HEK293 (cell line): ENCODE data around the gene LANCL2.

Source experiments
- CTCF ChIA-PET: fragments of 350-600 bp; formaldehyde crosslinking; extraction: SDS; loops from one replicate; lab custom pipeline; 2021; ENCODE audit warnings: antibody characterized with exemption; lab: Yijun Ruan, JAX
- POLR2A ChIA-PET: fragments of 300-600 bp; formaldehyde crosslinking; extraction: SDS; loops from one replicate; lab custom pipeline; 2020; ENCODE audit warnings: antibody characterized with exemption, inconsistent platforms; lab: Yijun Ruan, JAX
- H3K27ac ChIP-seq: fragments of 200-500 bp; sonication (Bioruptor generic); 2 replicates; pipeline ENCODE4 v1.5.1; 2014; ENCODE audit warnings: low read depth, low read length, control low read depth, inconsistent platforms; ENCODE audit errors: extremely low read depth
- H3K36me3 ChIP-seq, 2 experiments: fragments of 200-500 bp in 1 of 2; sonication (Bioruptor generic) in 1 of 2; 1 replicate in 1 of 2; 2 replicates in 1 of 2; pipeline ENCODE4 v1.5.1; 2014 to 2017; ENCODE audit warnings: inconsistent platforms in 2 of 2, low read length in 2 of 2; ENCODE audit not compliant: control insufficient read depth in 2 of 2, insufficient read depth in 1 of 2
- H3K4me1 ChIP-seq: fragments of 200-500 bp; sonication (Bioruptor generic); 2 replicates; pipeline ENCODE4 v1.5.1; 2014; ENCODE audit warnings: mild to moderate bottlenecking, low read length, inconsistent platforms; ENCODE audit not compliant: control insufficient read depth, insufficient read depth
- H3K4me3 ChIP-seq: 2 replicates; pipeline ENCODE4 v1.5.1; 2011; ENCODE audit warnings: low read depth, mild to moderate bottlenecking, control low read depth, low read length, moderate library complexity
- H3K9me3 ChIP-seq: fragments of 200-500 bp; sonication (Bioruptor generic); 2 replicates; pipeline ENCODE4 v1.5.1; 2014; ENCODE audit warnings: low read depth, low read length, inconsistent platforms; ENCODE audit not compliant: control insufficient read depth, insufficient read depth
- CTCF ChIP-seq: fragments of 450-650 bp; formaldehyde crosslinking; IDR thresholded peaks from 2 replicates; pipeline ENCODE4 v1.5.1; 2016; ENCODE audit warnings: missing biosample characterization, missing genetic modification characterization
- GLI4 ChIP-seq: fragments of 450-650 bp; formaldehyde crosslinking; IDR thresholded peaks from 2 replicates; pipeline ENCODE4 v1.5.1; 2016; ENCODE audit warnings: missing biosample characterization, missing genetic modification characterization
- GLIS1 ChIP-seq: fragments of 450-650 bp; formaldehyde crosslinking; IDR thresholded peaks from 2 replicates; pipeline ENCODE4 v1.5.1; 2016; ENCODE audit warnings: missing biosample characterization, missing genetic modification characterization
- HOXC10 ChIP-seq: sonication (generic); formaldehyde crosslinking; IDR thresholded peaks from 2 replicates; pipeline ENCODE4 v1.8.1; 2023; ENCODE audit warnings: mild to moderate bottlenecking, missing genetic modification reagents
- IKZF3 ChIP-seq: fragments of 450-650 bp; IDR thresholded peaks from 2 replicates; pipeline ENCODE4 v1.5.0; 2018; ENCODE audit warnings: missing biosample characterization, mild to moderate bottlenecking, missing genetic modification characterization, moderate library complexity
- INSM2 ChIP-seq: fragments of 450-650 bp; formaldehyde crosslinking; IDR thresholded peaks from 2 replicates; pipeline ENCODE4 v1.5.1; 2016; ENCODE audit warnings: missing biosample characterization, missing genetic modification characterization
- TCF7L2 ChIP-seq: IDR thresholded peaks from 2 replicates; pipeline ENCODE4 v1.6.1; 2011; ENCODE audit warnings: low read depth, mild to moderate bottlenecking, inconsistent platforms, low read length, moderate library complexity, borderline replicate concordance
- ZNF211 ChIP-seq: fragments of 450-650 bp; formaldehyde crosslinking; IDR thresholded peaks from 2 replicates; pipeline ENCODE4 v1.5.1; 2016; ENCODE audit warnings: low read depth, missing biosample characterization, missing genetic modification characterization
- ZNF239 ChIP-seq: fragments of 450-650 bp; formaldehyde crosslinking; IDR thresholded peaks from 2 replicates; pipeline ENCODE4 v1.5.1; 2016; ENCODE audit warnings: missing biosample characterization, missing genetic modification characterization
- ZNF335 ChIP-seq: fragments of 450-650 bp; formaldehyde crosslinking; conservative IDR thresholded peaks from 2 replicates; pipeline ENCODE4 v1.5.1; 2016; ENCODE audit warnings: missing biosample characterization, missing genetic modification characterization
- ZNF391 ChIP-seq: fragments of 450-650 bp; formaldehyde crosslinking; IDR thresholded peaks from 2 replicates; pipeline ENCODE4 v1.5.1; 2016; ENCODE audit warnings: low read depth, missing biosample characterization, missing genetic modification characterization, borderline replicate concordance
- ZNF426 ChIP-seq: fragments of 450-650 bp; formaldehyde crosslinking; IDR thresholded peaks from 2 replicates; pipeline ENCODE4 v1.5.1; 2017; ENCODE audit warnings: missing biosample characterization, missing genetic modification characterization, mild to moderate bottlenecking, inconsistent platforms, moderate library complexity
- ZNF518A ChIP-seq: fragments of 450-650 bp; formaldehyde crosslinking; conservative IDR thresholded peaks from 2 replicates; pipeline ENCODE4 v1.5.1; 2016; ENCODE audit warnings: low read depth, missing biosample characterization, missing genetic modification characterization
- ZNF521 ChIP-seq: fragments of 450-650 bp; formaldehyde crosslinking; IDR thresholded peaks from 2 replicates; pipeline ENCODE4 v1.5.1; 2017; ENCODE audit warnings: missing biosample characterization, mild to moderate bottlenecking, missing genetic modification characterization
- ZNF560 ChIP-seq: fragments of 450-650 bp; formaldehyde crosslinking; IDR thresholded peaks from 2 replicates; pipeline ENCODE4 v1.5.1; 2017; ENCODE audit warnings: missing biosample characterization, missing genetic modification characterization, borderline replicate concordance
- ZNF580 ChIP-seq: fragments of 450-650 bp; formaldehyde crosslinking; IDR thresholded peaks from 2 replicates; pipeline ENCODE4 v1.5.1; 2016; ENCODE audit warnings: missing biosample characterization, missing genetic modification characterization
- ZNF639 ChIP-seq: fragments of 450-650 bp; formaldehyde crosslinking; IDR thresholded peaks from 2 replicates; pipeline ENCODE4 v1.5.1; 2016; ENCODE audit warnings: missing biosample characterization, missing genetic modification characterization
- ZNF76 ChIP-seq: fragments of 450-650 bp; formaldehyde crosslinking; IDR thresholded peaks from 2 replicates; pipeline ENCODE4; 2016; ENCODE audit warnings: low read depth, missing biosample characterization, missing genetic modification characterization, borderline replicate concordance
- ZSCAN30 ChIP-seq: fragments of 450-650 bp; IDR thresholded peaks from 2 replicates; pipeline ENCODE4 v1.5.1; 2018; ENCODE audit warnings: missing biosample characterization, mild to moderate bottlenecking, missing genetic modification characterization, moderate library complexity

LANCL2 gene

GRCh38 chr7:55345292-55345691, 19.8 kb upstream of the LANCL2 start:
- CTCF ChIA-PET, result no interaction called here
- H3K9me3 ChIP-seq, result no peaks in the 10 kb centered on the region
- TF ChIP-seq GLIS1 (tag by site-specific recombination), result no peak
- no peak for TF ChIP-seq ZNF639
- no peak for TF ChIP-seq ZNF76
- TF ChIP-seq ZSCAN30 (tag by site-specific recombination), result no peak
- no peak for TF ChIP-seq ZNF518A (tag by site-specific recombination)
- TF ChIP-seq ZNF391 (tag by site-specific recombination), result no peak
- TF ChIP-seq HOXC10 (CRISPR knock-in tag), result no peak
- no peak for TF ChIP-seq INSM2 (tag by site-specific recombination)
- TF ChIP-seq ZNF560 (tag by site-specific recombination), result no peak
- no peak for TF ChIP-seq ZNF239 (tag by site-specific recombination)
- TF ChIP-seq IKZF3, result no peak
- TF ChIP-seq GLI4 (tag by site-specific recombination), result no peak
- no peak for TF ChIP-seq ZNF580 (tag by site-specific recombination)
- TF ChIP-seq TCF7L2, result no peak
- no peak for TF ChIP-seq ZNF521
- TF ChIP-seq ZNF211 (tag by site-specific recombination), result no peak
- no peak for TF ChIP-seq ZNF426
- no peak for TF ChIP-seq ZNF335 (tag by site-specific recombination)
- no peak for TF ChIP-seq CTCF

More at GRCh38 chr7:55345292-55345691, 19.8 kb upstream of the LANCL2 start:
- POLR2A ChIA-PET, result no interaction called here
- Histone ChIP-seq H3K4me1 (no peaks in the 10 kb centered on the region), H3K36me3 (no peaks in the 10 kb centered on the region), H3K27ac (no peak overlapping the region), H3K4me3 (no peak overlapping the region)
